ENCODE measurements around the gene LPP.

GRCh38 chr3:188689101-188689574, 535.2 kb downstream of the LPP start:
- no peak for TF ChIP-seq FOXA1 (IDR thresholded peaks at IDR 0.05)
- no peak for TF ChIP-seq PKNOX1 (IDR thresholded peaks at IDR 0.05)
- TF ChIP-seq SUZ12 (IDR thresholded peaks at IDR 0.05), result no peak
- TF ChIP-seq TARDBP (IDR thresholded peaks at IDR 0.05), result no peak
- TF ChIP-seq ELF4 (IDR thresholded peaks at IDR 0.05), result no peak
- no peak for TF ChIP-seq BHLHE40 (IDR thresholded peaks at IDR 0.05; ENCODE audit: borderline replicate concordance)
- TF ChIP-seq FOXM1 (IDR thresholded peaks at IDR 0.05; ENCODE audit: borderline replicate concordance), result no peak
- no peak for TF ChIP-seq NFRKB (IDR thresholded peaks at IDR 0.05)
- TF ChIP-seq SP1 (IDR thresholded peaks at IDR 0.05), result no peak
- TF ChIP-seq HDGF (IDR thresholded peaks at IDR 0.05; ENCODE audit: borderline replicate concordance), result no peak
- TF ChIP-seq FOXK2 (IDR thresholded peaks at IDR 0.05), result no peak
- TF ChIP-seq LEF1 (IDR thresholded peaks at IDR 0.05; ENCODE audit: borderline replicate concordance), result no peak
- TF ChIP-seq ZNF384 (IDR thresholded peaks at IDR 0.05), result no peak
